HG03066 (cell line): Measurements from ENCODE around the gene TEX52.

Source experiments
- ATAC-seq: cut with Tn5 transposase; IDR thresholded peaks from one replicate; pipeline ENCODE4 v1.9.1; 2021; ENCODE audit warnings: low read depth; ENCODE audit not compliant: unreplicated experiment

TEX52 gene

DNA sequence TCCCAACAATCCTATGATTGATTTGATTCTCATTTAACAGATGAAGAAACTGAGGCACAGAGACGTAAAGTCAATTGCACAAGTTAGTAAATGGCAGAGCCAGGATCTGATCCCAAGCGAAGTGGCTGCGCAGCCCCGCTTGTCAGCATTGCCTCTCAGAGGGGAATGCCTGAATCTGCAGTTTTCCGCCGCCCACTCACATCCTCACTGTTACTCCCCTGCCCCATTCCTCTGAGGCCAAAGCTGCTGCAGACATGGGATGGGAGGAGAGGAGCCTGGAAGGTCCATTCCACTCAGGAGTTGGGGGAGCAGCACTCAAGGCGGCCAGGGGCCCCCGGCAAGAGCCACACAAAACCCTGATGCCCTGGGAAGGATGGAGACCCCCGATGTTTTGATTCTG, 23.0 kb downstream of the TEX52 start:
- ATAC-seq = no peak

- ATAC-seq = no peak
Measured at GRCh38 chr12:2833327-2833726, 23.5 kb downstream of the TEX52 start.

DNA sequence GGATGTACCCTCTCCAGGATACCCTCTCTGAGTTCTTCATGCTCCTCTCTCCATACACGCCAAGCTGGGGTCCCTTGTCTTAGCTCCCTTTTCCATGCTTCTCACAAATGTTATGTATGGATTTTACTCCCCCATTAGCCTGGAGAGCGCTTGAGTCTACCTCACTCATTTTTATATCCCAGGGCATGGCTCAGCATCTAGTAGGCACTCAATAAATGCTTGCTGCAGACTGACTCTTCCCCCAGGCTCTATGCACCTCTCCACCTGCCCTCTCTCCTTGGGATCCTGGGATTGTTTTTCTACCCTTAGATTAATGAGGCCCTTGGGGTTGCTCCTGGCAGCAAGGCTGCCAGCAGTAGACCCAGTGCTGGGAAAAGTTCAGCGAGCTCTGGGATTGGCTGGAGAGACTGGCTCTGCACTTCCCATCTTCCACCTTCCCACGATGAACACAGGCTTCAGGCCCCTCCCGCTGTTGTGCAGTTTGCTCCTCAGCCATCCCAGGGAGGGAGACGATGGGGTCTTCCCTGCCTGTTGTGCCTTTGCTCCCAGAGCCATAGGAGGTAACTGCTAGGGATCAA, 24.2 kb downstream of the TEX52 start:
- ATAC-seq = no peak

DNA sequence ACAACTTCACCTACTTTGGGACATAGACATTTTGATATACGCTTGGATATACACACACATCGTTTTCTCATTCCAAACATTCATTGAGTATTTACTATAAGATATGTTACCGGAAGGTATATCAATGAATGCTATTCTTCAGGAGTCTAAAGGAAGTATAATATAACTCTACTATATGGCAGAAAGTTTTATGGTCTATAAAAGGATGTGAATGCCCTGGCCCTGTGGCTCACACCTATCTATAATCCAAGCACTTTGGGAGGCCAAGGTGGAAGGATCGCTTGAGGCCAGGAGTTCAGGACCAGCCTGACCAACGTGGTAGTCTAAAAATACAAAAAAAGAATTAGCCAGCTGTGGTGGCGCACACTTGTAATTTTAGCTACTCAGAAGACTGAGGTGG, 27.6 kb downstream of the TEX52 start:
- no peak for ATAC-seq

DNA sequence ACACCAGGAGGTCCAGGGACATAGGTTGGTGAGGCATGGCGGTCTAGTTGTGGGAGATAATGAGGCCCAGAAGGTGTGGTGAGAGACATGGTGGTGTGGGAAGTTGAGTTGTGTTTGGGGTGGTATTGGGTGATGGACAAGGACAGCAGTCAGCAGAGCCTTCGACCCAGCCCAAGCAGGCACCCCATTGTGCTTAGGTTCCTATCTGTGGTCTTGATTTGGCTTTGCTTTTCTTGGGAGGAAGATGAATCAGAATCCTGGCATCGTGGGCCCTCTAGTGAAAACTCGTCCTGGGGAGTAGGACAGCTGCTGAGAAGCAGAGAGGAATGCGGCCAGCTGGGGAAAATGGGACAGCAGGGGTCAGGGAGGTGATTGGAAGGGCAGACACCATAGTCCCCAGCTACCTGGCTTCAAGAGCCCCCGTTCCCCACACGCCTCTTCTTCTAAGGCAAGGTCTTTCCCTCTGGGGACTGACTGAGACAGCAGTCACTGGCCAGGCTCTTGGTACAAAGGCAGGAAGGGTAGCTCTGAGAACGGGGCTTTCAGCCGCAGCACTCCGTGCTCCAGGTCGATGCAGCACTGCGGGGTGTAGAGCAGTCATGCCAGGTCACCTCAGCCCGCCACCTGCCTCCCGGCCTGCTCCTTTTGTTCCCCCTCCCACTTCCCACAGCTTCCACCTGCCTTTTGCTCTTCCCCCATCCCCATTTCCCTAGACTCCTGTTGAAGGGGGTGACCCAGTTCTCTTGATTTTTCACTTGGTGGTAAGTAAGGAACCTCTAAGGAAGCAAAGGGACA, 29.9 kb downstream of the TEX52 start:
- no peak for ATAC-seq

- ATAC-seq = no peak
Measured at GRCh38 chr12:2826036-2826435, 30.8 kb downstream of the TEX52 start.

DNA sequence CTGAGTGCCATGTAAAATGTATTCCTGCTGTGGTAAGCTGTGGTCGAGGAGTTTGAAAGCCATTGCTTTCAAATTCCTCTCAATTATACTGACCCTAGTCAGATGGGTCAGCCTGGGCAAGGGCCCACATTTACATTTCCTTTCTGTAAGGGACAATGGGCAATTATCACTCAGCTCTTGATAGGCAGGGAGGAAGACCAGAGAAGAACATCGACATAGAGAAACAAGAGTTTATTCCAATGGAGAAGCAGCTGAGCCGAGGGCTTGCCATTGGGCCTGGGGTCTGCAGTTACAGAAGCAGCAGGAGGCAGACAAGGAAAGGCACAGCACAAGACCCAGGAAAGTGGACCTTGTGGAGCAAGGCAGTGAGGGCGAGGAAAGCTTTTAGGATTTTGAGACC, 31.7 kb downstream of the TEX52 start:
- ATAC-seq = no peak

GRCh38 chr12:2824541-2824940, 32.3 kb downstream of the TEX52 start:
- ATAC-seq = no peak

DNA sequence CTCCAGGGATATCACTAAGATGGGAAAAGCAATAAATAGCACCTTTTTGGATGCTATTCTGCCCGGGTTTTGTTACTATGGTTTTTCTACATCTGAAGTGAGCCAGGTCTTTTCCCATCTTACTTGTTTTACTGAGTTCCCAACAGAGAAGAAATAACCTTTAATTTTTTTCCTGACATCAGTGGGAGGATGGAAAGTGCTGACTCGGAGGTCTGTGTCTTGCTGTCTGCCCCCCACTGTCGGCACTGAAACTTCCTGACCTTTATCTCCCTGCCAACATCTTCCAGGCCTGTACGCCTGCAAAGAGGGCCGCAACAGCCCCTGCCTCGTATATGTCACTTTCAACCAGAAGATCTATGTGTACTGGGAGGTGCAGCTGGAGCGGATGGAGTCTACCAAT, 33.4 kb downstream of the TEX52 start:
- no peak for ATAC-seq

DNA sequence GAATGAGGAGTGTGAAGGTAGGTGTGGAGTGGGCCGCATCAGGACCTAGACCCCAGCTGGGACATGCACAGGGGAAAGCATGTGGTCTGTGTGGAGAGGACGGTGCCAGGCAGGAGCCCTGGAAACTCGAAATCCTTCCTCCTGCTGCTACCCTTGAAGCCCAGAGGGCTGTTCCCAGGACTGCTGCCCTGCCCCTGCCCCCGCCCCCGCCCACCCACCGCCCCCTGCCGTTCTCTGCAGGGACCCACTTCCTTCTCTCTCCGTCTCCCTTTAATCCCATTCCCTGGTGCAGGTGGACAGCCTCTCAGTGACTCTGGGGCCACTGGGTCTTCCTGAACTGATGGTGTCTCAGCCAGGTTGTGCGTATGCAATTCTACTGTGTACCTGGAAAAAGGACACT, 36.4 kb downstream of the TEX52 start:
- ATAC-seq = no peak

- ATAC-seq = no peak
Measured at GRCh38 chr12:2819810-2820209, 37.0 kb downstream of the TEX52 start.

GRCh38 chr12:2813214-2814185, 43.3 kb downstream of the TEX52 start:
- ATAC-seq = no peak

- peak; percentile 95 for ATAC-seq
Measured at GRCh38 chr12:2812290-2813213, 44.3 kb downstream of the TEX52 start, which contains the start of gene ITFG2. Gene ITFG2 (plus strand): TSS chr12:2812668. CDS start chr12:2812761, 93 bp downstream.

GRCh38 chr12:2811801-2812200, 45.0 kb downstream of the TEX52 start:
- ATAC-seq = no peak

DNA sequence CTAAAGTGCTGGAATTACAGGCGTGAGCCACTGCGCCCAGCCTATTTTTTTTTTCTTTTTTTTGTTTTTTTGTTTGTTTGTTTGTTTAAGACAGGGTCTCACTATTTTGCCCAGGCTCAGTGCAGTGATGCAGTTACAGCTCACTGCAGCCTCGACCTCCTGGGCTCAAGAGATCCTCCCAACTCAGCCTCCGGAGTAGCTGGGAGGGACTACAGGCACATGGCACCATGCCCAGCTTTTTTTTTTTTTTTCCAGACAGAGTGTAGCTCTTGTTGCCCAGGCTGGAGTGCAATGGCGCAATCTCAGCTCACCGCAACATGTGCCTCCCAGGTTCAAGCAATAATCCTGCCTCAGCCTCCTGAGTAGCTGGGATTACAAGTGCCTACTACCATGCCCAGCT, 50.1 kb downstream of the TEX52 start:
- ATAC-seq = no peak

DNA sequence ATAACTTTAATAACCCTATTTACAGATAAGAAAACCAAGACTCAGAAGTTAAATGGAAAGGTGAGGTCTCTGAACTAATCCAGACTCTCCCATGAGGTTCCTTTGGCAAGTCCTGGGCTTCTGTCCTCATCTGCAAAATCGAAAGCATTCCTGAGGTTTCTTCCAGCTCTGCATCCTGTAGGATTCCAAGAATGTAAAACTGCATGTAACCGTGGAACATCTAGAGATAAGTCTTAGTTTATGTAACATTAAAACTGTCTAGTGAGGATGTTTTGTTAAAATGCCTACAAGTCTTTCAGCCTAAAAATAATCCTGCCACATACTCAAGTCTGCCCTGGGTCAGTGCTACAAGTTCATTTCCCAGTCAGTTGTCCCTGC, 51.7 kb downstream of the TEX52 start:
- no peak for ATAC-seq

- ATAC-seq = no peak
Measured at GRCh38 chr12:2804393-2805142, 52.3 kb downstream of the TEX52 start.

DNA sequence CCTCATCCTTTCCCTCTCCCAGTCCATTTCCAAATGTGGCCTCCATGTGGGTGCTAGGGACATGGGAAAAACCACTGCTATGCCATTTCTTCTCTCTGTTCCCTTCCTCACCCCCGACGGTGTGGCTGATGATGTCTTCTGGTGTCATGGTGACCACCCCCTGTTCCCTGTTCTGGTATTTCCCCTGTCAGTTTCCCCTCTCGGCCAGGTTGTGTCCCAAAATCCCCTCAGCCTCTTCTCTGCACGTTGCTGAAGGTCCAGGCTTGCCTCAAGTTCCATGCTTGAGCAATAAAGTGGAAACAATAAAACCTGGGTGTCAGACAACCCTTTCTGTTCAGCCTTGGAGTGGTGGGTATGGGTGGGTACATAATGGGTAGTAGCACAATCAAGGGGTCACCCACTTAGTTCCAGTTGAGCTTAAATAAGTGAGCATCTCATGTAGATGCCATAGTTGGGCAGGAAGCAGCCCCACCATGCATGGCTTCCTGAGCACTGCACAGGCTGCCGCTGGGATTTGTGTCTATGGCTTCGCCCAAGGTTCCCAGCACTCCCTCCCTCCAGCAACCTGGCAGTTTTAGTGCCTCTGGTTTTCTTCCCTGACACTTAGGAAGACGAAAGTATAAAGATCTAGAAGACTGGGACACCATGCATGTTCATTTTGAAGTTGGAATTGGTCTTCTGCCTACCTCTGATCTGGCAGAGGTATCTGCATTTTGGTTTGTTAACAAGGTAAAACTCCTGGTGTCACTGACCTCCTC, 53.0 kb downstream of the TEX52 start:
- ATAC-seq = no peak
